Pancreas (tissue), 10 donors: Measurements from ENCODE around the gene KRTAP12-4. TPM values are rescaled to one million over a fixed set of nuclear protein-coding genes. Genes with fewer than 3 reads are reported as not detected.

Experiments
- ATAC-seq, 4 donors: fragments of 200-7000 bp; cut with Tn5 transposase; one replicate each; pipeline versions ENCODE4 v1.8.0 to v1.9.1; 2020; ENCODE audit warnings: mild to moderate bottlenecking in 4 of 4, moderate library complexity in 4 of 4
- DNase-seq, 6 donors: peaks; one replicate each; pipeline ENCODE4 v3.0.0-alpha.2; 2020
- FAIRE-seq: peaks from 2 replicates; lab custom pipeline; 2012; peaks lifted over from hg19 to GRCh38; lab: Jason Lieb, UNC
- H3K27ac ChIP-seq, 4 donors: fragments of 200-600 bp; sonication (generic); 1 replicate in 3 of 4; 2 replicates in 1 of 4; pipeline versions ENCODE4 v1.5.0 to v1.8.0; 2020
- H3K27me3 ChIP-seq, 4 donors: fragments of 200-600 bp; one replicate each; pipeline ENCODE4 v1.8.0; 2021
- H3K36me3 ChIP-seq, 3 donors: fragments of 200-600 bp; sonication (generic) in 1 of 3; one replicate each; pipeline versions ENCODE4 v1.5.0 to v1.8.0; 2020 to 2021
- H3K4me1 ChIP-seq, 3 donors: fragments of 200-600 bp; one replicate each; pipeline ENCODE4 v1.8.0; 2021
- H3K4me3 ChIP-seq, 4 donors: fragments of 200-600 bp; sonication (generic) in 2 of 4; one replicate each; pipeline versions ENCODE4 v1.5.0 to v1.8.0; 2020 to 2021
- H3K9me3 ChIP-seq, 4 donors: fragments of 200-600 bp; one replicate each; pipeline ENCODE4 v1.8.0; 2021
- WGBS, 2 donors: extraction: QIAGEN DNeasy Blood & Tissue Kit; methylation state at CpG; one replicate each; pipeline ENCODE4 v1.1.7; 2013; 5-methylcytosine and 5-hydroxymethylcytosine counted together
- intact Hi-C, 3 donors: fragments of 100-400 bp; cut with DNase I; formaldehyde crosslinking; loops; one replicate each; pipeline versions ENCODE4 v1.11.1 to v1.14.2; 2022
- polyA plus RNA-seq, 2 donors: library from polyadenylated mRNA; stranded (reverse); fragments of 200-250 nt; gene quantifications; one replicate each; pipeline ENCODE4 v1.2.3, GENCODE V29; 2013
- total RNA-seq, 6 donors: library from RNA; stranded (reverse); fragmentation: NEBNext Ultra II Directional in 4 of 6; extraction: Animal tissue kit (Norgen Biotek cat#: 25700) in 4 of 6; gene quantifications; one replicate each; pipeline versions ENCODE4 v1.2.1 to v1.2.4, GENCODE V29; 2021 to 2023
- TF ChIP-seq, protein P1 (sequence below), 4 donors: fragments of 200-600 bp; sonication (generic) in 3 of 4; IDR thresholded peaks; one replicate each; pipeline versions ENCODE4 v1.5.0 to v1.8.0; 2021; ENCODE audit warnings: antibody characterized with exemption in 4 of 4
- donor health status: healthy with polysubstance abuse.
- donor health status: DM: no; HTN: no; CAD: no; lungs with moderate emphysema.
- donor health status: DM: no; HTN: no; CAD: no.
- donor health status: control.
- donor health status: control.
- donor health status: Bipolar disorder and iron deficiency.
- donor health status: DM: yes; HTN: yes; CAD: no.
- donor health status: DM: no; HTN: no; CAD: no.
- donor health status: DM: no; HTN: no; CAD: no.
- donor health status: DM: yes; HTN: yes; CAD: no.

The KRTAP12-4 gene
- total and polyA plus RNA-seq, 8 donors = not detected

DNA sequence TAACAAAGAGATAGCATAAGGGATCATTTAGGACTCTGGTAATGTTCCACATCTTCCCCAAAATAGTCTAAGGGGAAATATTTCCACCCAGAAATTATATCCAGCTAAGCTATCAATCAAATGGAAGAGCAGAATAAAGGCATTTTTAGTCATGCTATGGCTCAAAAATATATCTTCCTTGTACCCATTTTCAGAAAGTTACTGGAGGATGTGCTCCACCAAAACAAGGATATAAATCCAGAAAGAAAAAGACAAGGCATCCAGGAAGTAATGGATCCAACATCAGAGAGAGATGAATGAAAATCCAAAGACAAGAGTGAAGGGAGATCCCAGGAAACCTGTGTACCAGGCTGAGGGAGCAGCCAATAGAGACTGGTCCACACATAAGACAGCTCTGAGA, 45.3 kb downstream of the KRTAP12-4 start:
- FAIRE-seq (no peak), DNase-seq (no peak), ATAC-seq (no peak)
- Histone ChIP-seq H3K4me3 (no peak overlapping the region), H3K36me3 (no peaks in the 10 kb centered on the region), H3K4me1 (no peaks in the 10 kb centered on the region), H3K27ac (no peak overlapping the region), H3K9me3 (no peaks in the 10 kb centered on the region), H3K27me3 (peaks cover 0 to 3% (median 0%) of the 10 kb centered on the region in 4 donors)
- intact Hi-C loops = no loop called here
- TF ChIP-seq, protein P1, sequence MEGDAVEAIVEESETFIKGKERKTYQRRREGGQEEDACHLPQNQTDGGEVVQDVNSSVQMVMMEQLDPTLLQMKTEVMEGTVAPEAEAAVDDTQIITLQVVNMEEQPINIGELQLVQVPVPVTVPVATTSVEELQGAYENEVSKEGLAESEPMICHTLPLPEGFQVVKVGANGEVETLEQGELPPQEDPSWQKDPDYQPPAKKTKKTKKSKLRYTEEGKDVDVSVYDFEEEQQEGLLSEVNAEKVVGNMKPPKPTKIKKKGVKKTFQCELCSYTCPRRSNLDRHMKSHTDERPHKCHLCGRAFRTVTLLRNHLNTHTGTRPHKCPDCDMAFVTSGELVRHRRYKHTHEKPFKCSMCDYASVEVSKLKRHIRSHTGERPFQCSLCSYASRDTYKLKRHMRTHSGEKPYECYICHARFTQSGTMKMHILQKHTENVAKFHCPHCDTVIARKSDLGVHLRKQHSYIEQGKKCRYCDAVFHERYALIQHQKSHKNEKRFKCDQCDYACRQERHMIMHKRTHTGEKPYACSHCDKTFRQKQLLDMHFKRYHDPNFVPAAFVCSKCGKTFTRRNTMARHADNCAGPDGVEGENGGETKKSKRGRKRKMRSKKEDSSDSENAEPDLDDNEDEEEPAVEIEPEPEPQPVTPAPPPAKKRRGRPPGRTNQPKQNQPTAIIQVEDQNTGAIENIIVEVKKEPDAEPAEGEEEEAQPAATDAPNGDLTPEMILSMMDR (IDR thresholded peaks at IDR 0.05) = no peak

DNA sequence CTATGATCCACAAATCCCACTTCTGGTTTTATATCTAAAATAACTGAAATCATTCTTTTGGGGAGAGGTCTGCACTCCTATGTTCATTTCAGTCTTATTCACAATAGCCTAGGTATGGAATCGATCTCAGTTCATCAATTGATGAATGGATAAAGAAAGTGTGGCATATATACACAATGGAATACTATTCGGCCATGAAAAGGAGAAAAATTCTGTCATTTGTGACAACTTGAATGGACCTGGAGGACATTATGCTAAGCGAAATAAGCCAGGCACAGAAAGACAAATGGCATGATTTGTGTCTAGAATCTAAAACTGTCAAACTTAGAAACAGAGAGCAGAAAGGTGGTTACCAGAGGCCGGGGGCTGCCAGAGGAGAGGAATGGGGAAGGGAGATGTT, 48.0 kb downstream of the KRTAP12-4 start:
- Histone ChIP-seq H3K36me3 (no peaks in the 10 kb centered on the region), H3K27ac (no peak overlapping the region), H3K9me3 (no peaks in the 10 kb centered on the region), H3K27me3 (peaks cover 0 to 4% (median 0%) of the 10 kb centered on the region in 4 donors), H3K4me3 (no peak overlapping the region), H3K4me1 (no peaks in the 10 kb centered on the region)
- FAIRE-seq (no peak), DNase-seq (no peak), ATAC-seq (no peak)
- TF ChIP-seq, protein P1 (IDR thresholded peaks at IDR 0.05) = no peak
- intact Hi-C loops = no loop called here
- 57 to 68% methylated on average over 4 of the region's 4 CpGs for WGBS, 2 donors

Other genes with a start within 250 kb of the KRTAP12-4 start
- gene LRRC3, start 199.1 kb downstream of the KRTAP12-4 start, total RNA-seq = 1 to 10 TPM in 1 of 6 donors, under 1 TPM in 5; 0.35 to 1.7 (median 0.45) TPM
- gene LRRC3, start 199.1 kb downstream of the KRTAP12-4 start, polyA plus RNA-seq = under 1 TPM; 0.46 to 0.66 TPM
- not detected for gene KRTAP10-1, start 114.5 kb downstream of the KRTAP12-4 start, total RNA-seq
- gene KRTAP10-1, start 114.5 kb downstream of the KRTAP12-4 start, polyA plus RNA-seq = not detected
- gene KRTAP10-2, start 103.2 kb downstream of the KRTAP12-4 start, total RNA-seq = not detected
- gene KRTAP10-2, start 103.2 kb downstream of the KRTAP12-4 start, polyA plus RNA-seq = not detected
- not detected for gene KRTAP10-3, start 95.9 kb downstream of the KRTAP12-4 start, total RNA-seq
- not detected for gene KRTAP10-3, start 95.9 kb downstream of the KRTAP12-4 start, polyA plus RNA-seq
- not detected for gene KRTAP10-4, start 80.9 kb downstream of the KRTAP12-4 start, total RNA-seq
- not detected for gene KRTAP10-4, start 80.9 kb downstream of the KRTAP12-4 start, polyA plus RNA-seq
- not detected for gene KRTAP10-5, start 74.1 kb downstream of the KRTAP12-4 start, total RNA-seq
- not detected for gene KRTAP10-5, start 74.1 kb downstream of the KRTAP12-4 start, polyA plus RNA-seq
- not detected for gene KRTAP10-6, start 62.2 kb downstream of the KRTAP12-4 start, total RNA-seq
- gene KRTAP10-6, start 62.2 kb downstream of the KRTAP12-4 start, polyA plus RNA-seq = not detected
- not detected for gene KRTAP10-7, start 54.1 kb downstream of the KRTAP12-4 start, total RNA-seq
- gene KRTAP10-7, start 54.1 kb downstream of the KRTAP12-4 start, polyA plus RNA-seq = not detected
- gene KRTAP10-8, start 42.6 kb downstream of the KRTAP12-4 start, total RNA-seq = not detected
- not detected for gene KRTAP10-8, start 42.6 kb downstream of the KRTAP12-4 start, polyA plus RNA-seq
- gene KRTAP10-9, start 27.6 kb downstream of the KRTAP12-4 start, total RNA-seq = not detected
- gene KRTAP10-9, start 27.6 kb downstream of the KRTAP12-4 start, polyA plus RNA-seq = not detected
- gene KRTAP10-10, start 17.3 kb downstream of the KRTAP12-4 start, total RNA-seq = not detected
- not detected for gene KRTAP10-10, start 17.3 kb downstream of the KRTAP12-4 start, polyA plus RNA-seq
- not detected for gene KRTAP10-11, start 8.2 kb downstream of the KRTAP12-4 start, total RNA-seq
- gene KRTAP10-11, start 8.2 kb downstream of the KRTAP12-4 start, polyA plus RNA-seq = not detected
- gene KRTAP12-3, start 3.3 kb upstream of the KRTAP12-4 start, total RNA-seq = not detected
- not detected for gene KRTAP12-3, start 3.3 kb upstream of the KRTAP12-4 start, polyA plus RNA-seq
- not detected for gene KRTAP12-2, start 12.3 kb upstream of the KRTAP12-4 start, total RNA-seq
- not detected for gene KRTAP12-2, start 12.3 kb upstream of the KRTAP12-4 start, polyA plus RNA-seq
- gene KRTAP12-1, start 27.5 kb upstream of the KRTAP12-4 start, total RNA-seq = not detected
- gene KRTAP12-1, start 27.5 kb upstream of the KRTAP12-4 start, polyA plus RNA-seq = not detected
- not detected for gene KRTAP10-12, start 42.5 kb upstream of the KRTAP12-4 start, total RNA-seq
- not detected for gene KRTAP10-12, start 42.5 kb upstream of the KRTAP12-4 start, polyA plus RNA-seq
- gene TSPEAR, start 56.9 kb upstream of the KRTAP12-4 start, total RNA-seq = under 1 TPM in 5 of 6 donors, not detected in 1; 0.05 to 0.31 (median 0.17) TPM
- 1 to 10 TPM in 1 of 2 donors, under 1 TPM in 1; 0.42 to 1.4 TPM for gene TSPEAR, start 56.9 kb upstream of the KRTAP12-4 start, polyA plus RNA-seq
- 10 to 100 TPM; 30.5 to 48.0 (median 39.7) TPM for gene UBE2G2, start 147.2 kb upstream of the KRTAP12-4 start, total RNA-seq
- gene UBE2G2, start 147.2 kb upstream of the KRTAP12-4 start, polyA plus RNA-seq = 10 to 100 TPM; 44.6 to 53.2 TPM
- gene SUMO3, start 163.4 kb upstream of the KRTAP12-4 start, total RNA-seq = 10 to 100 TPM; 17.3 to 29.1 (median 21.7) TPM
- gene SUMO3, start 163.4 kb upstream of the KRTAP12-4 start, polyA plus RNA-seq = 10 to 100 TPM; 14.0 to 29.1 TPM
- gene PTTG1IP, start 219.0 kb upstream of the KRTAP12-4 start, total RNA-seq = 100 to 1,000 TPM in 1 of 6 donors, 10 to 100 TPM in 5; 47.3 to 118 (median 60.6) TPM
- 10 to 100 TPM; 44.9 to 71.0 TPM for gene PTTG1IP, start 219.0 kb upstream of the KRTAP12-4 start, polyA plus RNA-seq